ENCODE measurements around the gene ADARB2.

Gene ADARB2

DNA sequence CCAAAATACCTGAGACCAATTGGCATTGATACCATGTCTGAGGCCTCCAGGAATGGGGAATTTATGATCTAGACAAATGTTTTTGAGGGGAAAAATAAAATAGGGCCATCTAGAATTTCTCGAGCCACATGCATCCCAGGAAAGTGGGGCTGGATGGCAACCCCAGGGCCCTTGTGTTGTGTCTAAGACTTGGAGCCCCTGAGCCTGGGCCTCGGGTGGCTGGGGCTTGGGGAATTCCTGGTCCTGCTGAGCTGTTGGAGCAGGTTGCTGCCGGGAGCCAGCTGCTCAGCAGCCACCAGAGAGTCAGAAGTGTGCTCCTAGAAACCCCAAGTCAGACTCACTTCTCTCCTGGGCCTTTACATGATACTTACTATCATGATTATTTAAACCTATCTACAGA is 508.2 kb downstream of the ADARB2 start:
- TF ChIP-seq, protein P1, sequence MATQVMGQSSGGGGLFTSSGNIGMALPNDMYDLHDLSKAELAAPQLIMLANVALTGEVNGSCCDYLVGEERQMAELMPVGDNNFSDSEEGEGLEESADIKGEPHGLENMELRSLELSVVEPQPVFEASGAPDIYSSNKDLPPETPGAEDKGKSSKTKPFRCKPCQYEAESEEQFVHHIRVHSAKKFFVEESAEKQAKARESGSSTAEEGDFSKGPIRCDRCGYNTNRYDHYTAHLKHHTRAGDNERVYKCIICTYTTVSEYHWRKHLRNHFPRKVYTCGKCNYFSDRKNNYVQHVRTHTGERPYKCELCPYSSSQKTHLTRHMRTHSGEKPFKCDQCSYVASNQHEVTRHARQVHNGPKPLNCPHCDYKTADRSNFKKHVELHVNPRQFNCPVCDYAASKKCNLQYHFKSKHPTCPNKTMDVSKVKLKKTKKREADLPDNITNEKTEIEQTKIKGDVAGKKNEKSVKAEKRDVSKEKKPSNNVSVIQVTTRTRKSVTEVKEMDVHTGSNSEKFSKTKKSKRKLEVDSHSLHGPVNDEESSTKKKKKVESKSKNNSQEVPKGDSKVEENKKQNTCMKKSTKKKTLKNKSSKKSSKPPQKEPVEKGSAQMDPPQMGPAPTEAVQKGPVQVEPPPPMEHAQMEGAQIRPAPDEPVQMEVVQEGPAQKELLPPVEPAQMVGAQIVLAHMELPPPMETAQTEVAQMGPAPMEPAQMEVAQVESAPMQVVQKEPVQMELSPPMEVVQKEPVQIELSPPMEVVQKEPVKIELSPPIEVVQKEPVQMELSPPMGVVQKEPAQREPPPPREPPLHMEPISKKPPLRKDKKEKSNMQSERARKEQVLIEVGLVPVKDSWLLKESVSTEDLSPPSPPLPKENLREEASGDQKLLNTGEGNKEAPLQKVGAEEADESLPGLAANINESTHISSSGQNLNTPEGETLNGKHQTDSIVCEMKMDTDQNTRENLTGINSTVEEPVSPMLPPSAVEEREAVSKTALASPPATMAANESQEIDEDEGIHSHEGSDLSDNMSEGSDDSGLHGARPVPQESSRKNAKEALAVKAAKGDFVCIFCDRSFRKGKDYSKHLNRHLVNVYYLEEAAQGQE (IDR thresholded peaks at IDR 0.05; ENCODE audit: insufficient read depth in 1 of 2, low read depth in 2 of 2, low read length in 2 of 2): no peak

DNA sequence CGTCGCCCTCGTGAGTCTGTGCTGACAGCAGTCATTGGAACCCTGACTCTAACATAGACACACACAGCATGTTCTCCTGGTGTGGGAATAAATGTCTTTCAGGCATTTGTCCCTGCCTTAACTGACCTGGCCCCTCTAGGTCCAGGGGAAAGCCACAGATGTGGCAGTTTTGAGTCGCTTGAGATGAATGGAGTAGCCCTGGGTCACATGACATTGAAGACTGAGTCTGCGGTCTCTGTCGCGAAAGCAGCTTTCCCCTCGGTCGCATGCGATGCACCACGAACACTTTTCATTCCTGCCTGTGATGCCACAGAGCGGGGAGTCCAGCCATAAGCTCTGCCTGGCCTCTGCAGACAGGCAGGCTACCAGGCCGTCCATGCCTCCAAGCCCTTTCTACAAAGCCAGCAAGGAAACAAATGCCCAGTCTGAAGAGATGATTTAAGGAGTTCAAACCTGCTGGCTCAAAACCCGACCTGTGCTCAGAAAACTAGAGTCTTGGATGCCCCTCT is 508.8 kb downstream of the ADARB2 start:
- no peak for TF ChIP-seq FOXP2 (optimal IDR thresholded peaks at IDR 0.05; ENCODE audit: borderline replicate concordance, extremely low read depth, extremely low read length, insufficient read depth)
- no peak for TF ChIP-seq SIN3A (IDR thresholded peaks at IDR 0.05; ENCODE audit: borderline replicate concordance, insufficient read depth, low read length)
- TF ChIP-seq POLR2AphosphoS5 (IDR thresholded peaks at IDR 0.05; ENCODE audit: low read depth, low read length): no peak
- TF ChIP-seq, protein P1 (IDR thresholded peaks at IDR 0.05; ENCODE audit: insufficient read depth in 1 of 2, low read depth in 2 of 2, low read length in 2 of 2): no peak

DNA sequence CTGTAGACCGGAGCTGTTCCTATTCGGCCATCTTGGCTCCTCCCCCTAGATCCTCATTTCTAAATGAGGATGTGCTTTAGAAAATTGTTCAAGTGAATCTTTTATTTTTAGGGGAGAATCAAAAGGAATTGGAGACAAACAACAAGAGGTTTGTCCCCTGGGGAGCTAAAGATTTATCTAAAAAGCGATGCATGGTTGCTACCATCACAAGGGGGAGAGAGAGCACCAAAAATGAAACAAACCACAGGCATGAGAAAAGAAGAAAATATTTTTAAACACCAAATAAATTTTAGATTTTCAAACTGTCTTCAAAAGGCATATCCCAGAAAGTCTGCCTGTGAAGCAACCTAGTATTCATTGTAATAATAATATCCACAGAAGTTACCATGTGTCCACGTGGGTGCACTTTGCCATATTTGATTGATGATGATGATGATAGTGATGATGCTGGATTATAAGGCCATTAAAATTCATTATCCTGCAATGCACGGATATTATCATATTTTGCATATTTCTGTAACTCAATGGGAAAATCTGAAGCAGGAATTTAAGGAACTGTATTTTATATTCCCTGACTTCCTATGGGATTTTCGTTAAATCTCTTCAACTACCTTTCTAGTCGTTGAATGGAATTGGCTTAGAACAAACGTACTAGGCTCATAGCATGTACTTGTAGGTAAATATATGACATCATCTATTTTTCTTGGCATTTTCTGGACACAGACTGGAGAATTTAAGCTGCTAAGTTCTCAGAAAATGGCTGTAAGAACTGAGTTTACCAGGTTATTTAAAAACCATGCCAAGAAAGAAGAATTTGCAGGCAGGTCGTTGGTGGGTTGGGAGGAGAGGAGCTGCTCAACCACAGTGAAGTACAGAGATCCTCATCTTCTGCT is 509.6 kb downstream of the ADARB2 start:
- TF ChIP-seq TAF1 (IDR thresholded peaks at IDR 0.05; ENCODE audit: borderline replicate concordance, insufficient read depth, low read length) (no peak), SIN3A (IDR thresholded peaks at IDR 0.05; ENCODE audit: borderline replicate concordance, insufficient read depth, low read length) (no peak), FOXP2 (optimal IDR thresholded peaks at IDR 0.05; ENCODE audit: borderline replicate concordance, extremely low read depth, extremely low read length, insufficient read depth) (no peak), POLR2AphosphoS5 (IDR thresholded peaks at IDR 0.05; ENCODE audit: low read depth, low read length) (no peak)
- TF ChIP-seq, protein P1 (IDR thresholded peaks at IDR 0.05; ENCODE audit: insufficient read depth in 1 of 2, low read depth in 2 of 2, low read length in 2 of 2): no peak

DNA sequence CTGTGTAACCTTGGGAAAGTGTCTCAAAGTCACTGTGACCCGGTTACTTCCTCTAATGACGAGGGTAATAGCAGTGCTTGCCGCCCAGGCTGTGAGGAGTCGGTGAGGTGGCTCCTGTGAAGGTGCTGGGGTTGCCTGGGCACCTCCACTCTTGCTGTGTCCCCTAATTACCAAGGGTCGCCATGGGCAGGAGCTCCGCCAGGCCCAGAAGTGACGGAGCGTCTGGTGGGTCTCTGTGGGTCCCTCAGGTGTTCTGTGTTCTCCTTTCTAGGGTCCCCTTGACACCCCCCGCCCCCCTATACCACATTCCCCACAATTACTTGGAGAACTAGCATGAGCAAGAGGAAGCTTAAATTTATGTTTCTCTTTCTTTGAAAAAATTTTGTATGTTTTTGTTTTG is 519.7 kb downstream of the ADARB2 start:
- TF ChIP-seq TAF1 (IDR thresholded peaks at IDR 0.05; ENCODE audit: borderline replicate concordance, insufficient read depth, low read length): no peak
- TF ChIP-seq POLR2AphosphoS5 (IDR thresholded peaks at IDR 0.05; ENCODE audit: low read depth, low read length): no peak
- no peak for TF ChIP-seq SIN3A (IDR thresholded peaks at IDR 0.05; ENCODE audit: borderline replicate concordance, insufficient read depth, low read length)
- TF ChIP-seq, protein P1 (IDR thresholded peaks at IDR 0.05; ENCODE audit: insufficient read depth in 1 of 2, low read depth in 2 of 2, low read length in 2 of 2): no peak
- no peak for TF ChIP-seq FOXP2 (optimal IDR thresholded peaks at IDR 0.05; ENCODE audit: borderline replicate concordance, extremely low read depth, extremely low read length, insufficient read depth)

DNA sequence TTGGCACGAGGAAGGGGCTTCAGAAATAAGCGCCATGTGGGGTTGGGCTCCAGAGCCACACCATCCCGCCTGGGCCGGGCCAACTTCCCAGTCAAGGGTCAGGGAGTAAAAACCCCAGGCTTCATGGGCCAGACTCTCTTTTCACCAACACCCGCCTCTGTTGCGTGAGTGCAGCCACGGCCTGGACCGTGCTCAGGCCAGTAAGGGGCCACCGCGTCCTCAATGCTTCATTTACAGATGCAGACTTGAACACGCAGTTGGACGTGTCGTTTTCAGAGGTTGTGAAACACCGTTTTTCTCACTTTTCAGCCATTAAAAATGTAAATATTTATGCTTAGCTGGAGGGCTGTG is 520.1 kb downstream of the ADARB2 start:
- TF ChIP-seq POLR2AphosphoS5 (IDR thresholded peaks at IDR 0.05; ENCODE audit: low read depth, low read length) (no peak), FOXP2 (optimal IDR thresholded peaks at IDR 0.05; ENCODE audit: borderline replicate concordance, extremely low read depth, extremely low read length, insufficient read depth) (no peak), SIN3A (IDR thresholded peaks at IDR 0.05; ENCODE audit: borderline replicate concordance, insufficient read depth, low read length) (no peak), TAF1 (IDR thresholded peaks at IDR 0.05; ENCODE audit: borderline replicate concordance, insufficient read depth, low read length) (no peak)
- TF ChIP-seq, protein P1 (IDR thresholded peaks at IDR 0.05; ENCODE audit: insufficient read depth in 1 of 2, low read depth in 2 of 2, low read length in 2 of 2): no peak
